ENCODE data around the gene LRRD1. TPM values are rescaled to one million over a fixed set of nuclear protein-coding genes. Genes with fewer than 3 reads are reported as not detected.
"Not testable (repeated sequence)": the region's sequence is repeated elsewhere in the genome, so short reads cannot be mapped to it uniquely, and the experiment has no call there.

Gene LRRD1
- total and polyA plus RNA-seq, 9 donors: 0.11 to 0.64 (median 0.31) TPM

DNA sequence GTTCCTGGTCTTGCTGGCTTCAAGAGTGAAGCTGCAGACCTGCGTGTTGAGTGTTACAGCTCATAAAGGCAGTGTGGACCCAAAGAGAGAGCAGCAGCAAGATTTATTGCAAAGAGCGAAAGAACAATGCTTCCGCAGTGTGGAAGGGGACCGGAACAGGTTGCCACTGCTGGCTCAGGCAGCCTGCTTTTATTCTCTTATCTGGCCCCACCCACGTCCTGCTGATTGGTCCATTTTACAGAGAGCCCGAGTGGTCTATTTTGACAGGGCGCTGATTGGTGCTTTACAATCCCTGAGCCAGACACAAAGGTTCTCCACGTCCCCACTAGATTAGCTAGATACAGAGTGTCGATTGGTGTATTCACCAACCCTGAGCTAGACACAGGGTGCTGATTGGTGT is 36.2 kb downstream of the LRRD1 start:
- H3K27ac ChIP-seq (ENCODE audit: low read length); DNase-seq; H3K9me3 ChIP-seq (replicated peaks; ENCODE audit: control insufficient read depth, low read depth, low read length); H3K36me3 ChIP-seq (ENCODE audit: control insufficient read depth, insufficient read depth, low read length); H3K27me3 ChIP-seq (ENCODE audit: control insufficient read depth, insufficient read depth, low read length); H3K4me3 ChIP-seq (ENCODE audit: low read length); H3K4me1 ChIP-seq (ENCODE audit: control insufficient read depth, insufficient read depth, low read length): not testable (repeated sequence)
- WGBS (ENCODE audit: insufficient coverage): 88% methylated on average over 6 of the region's 9 CpGs

GRCh38 chr7:92141161-92141560 is 37.8 kb downstream of the LRRD1 start:
- no peak for DNase-seq
- H3K4me3 ChIP-seq (ENCODE audit: low read length): no peak overlapping the region
- H3K36me3 ChIP-seq (ENCODE audit: control insufficient read depth, insufficient read depth, low read length): no peaks in the 10 kb centered on the region
- no peaks in the 10 kb centered on the region for H3K4me1 ChIP-seq (ENCODE audit: control insufficient read depth, insufficient read depth, low read length)
- no peaks in the 10 kb centered on the region for H3K9me3 ChIP-seq (replicated peaks; ENCODE audit: control insufficient read depth, low read depth, low read length)
- WGBS (ENCODE audit: insufficient coverage): no CpG with 5 or more reads among the region's 7 CpGs
- no peaks in the 10 kb centered on the region for H3K27me3 ChIP-seq (ENCODE audit: control insufficient read depth, insufficient read depth, low read length)
- H3K27ac ChIP-seq (ENCODE audit: low read length): no peak overlapping the region

- Histone ChIP-seq H3K4me3 (ENCODE audit: low read length) (no peak overlapping the region), H3K27ac (ENCODE audit: low read length) (no peak overlapping the region), H3K4me1 (ENCODE audit: control insufficient read depth, insufficient read depth, low read length) (peaks cover 12% of the 10 kb centered on the region), H3K27me3 (ENCODE audit: control insufficient read depth, insufficient read depth, low read length) (no peaks in the 10 kb centered on the region), H3K9me3 (replicated peaks; ENCODE audit: control insufficient read depth, low read depth, low read length) (no peaks in the 10 kb centered on the region), H3K36me3 (ENCODE audit: control insufficient read depth, insufficient read depth, low read length) (no peaks in the 10 kb centered on the region)
- WGBS (ENCODE audit: insufficient coverage): no CpG with 5 or more reads among the region's 2 CpGs
- DNase-seq: no peak
These were observed 41.4 kb downstream of the LRRD1 start for GRCh38 chr7:92137557-92137956.

GRCh38 chr7:92135052-92135889 is 43.7 kb downstream of the LRRD1 start:
- DNase-seq: peak; percentile 67
- Histone ChIP-seq H3K36me3 (ENCODE audit: control insufficient read depth, insufficient read depth, low read length) (peaks cover 4% of the 10 kb centered on the region), H3K4me1 (ENCODE audit: control insufficient read depth, insufficient read depth, low read length) (peaks cover 12% of the 10 kb centered on the region), H3K27ac (ENCODE audit: low read length) (peak overlapping the region; percentile 97), H3K27me3 (ENCODE audit: control insufficient read depth, insufficient read depth, low read length) (no peaks in the 10 kb centered on the region), H3K4me3 (ENCODE audit: low read length) (peak overlapping the region; percentile 95), H3K9me3 (replicated peaks; ENCODE audit: control insufficient read depth, low read depth, low read length) (no peaks in the 10 kb centered on the region)
- WGBS (ENCODE audit: insufficient coverage): 11% methylated on average over 10 of the region's 21 CpGs

DNA sequence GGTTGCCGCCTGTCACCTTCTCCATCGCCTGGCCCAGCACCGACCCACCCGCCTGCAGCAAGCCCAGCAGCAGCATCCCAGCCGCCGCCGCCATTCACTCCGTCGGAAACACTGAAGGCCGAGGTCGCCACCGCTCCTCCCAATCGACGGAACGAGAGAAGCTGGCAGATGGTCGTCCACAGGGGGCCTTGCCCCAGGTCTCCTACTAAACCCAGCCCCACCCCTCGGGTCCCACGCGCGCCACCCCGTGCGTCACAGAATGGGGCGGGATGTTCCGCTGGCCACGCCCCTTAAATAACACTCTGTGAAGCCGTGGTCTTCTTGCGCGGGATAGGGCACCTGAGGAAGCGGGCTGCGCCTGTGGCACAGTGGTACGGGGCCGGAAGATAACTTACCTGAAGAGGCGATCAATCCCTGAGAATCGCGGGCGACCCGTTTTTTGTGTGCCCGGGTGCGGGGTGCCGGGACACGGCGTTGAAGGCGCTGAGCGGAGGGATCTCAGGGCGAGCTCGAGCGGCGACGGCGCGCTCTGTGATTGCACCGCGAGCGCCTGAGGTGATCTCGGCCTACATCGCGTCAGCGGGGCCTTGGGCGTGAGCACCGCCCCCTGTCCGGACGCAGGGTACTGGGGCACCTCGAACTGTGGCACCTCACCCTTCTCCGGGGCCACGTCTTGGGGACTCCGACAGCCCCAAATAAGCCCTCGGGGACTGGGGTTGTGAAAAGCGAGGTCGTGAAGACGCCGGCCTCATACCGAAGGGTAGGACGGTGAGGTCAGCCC is 44.5 kb downstream of the LRRD1 start, which contains the start of gene CYP51A1:
Gene CYP51A1, minus strand, starts transcription at position 207 of the 781 bp plus-strand sequence. Its CDS starts 113 bp downstream, at position 94.
- peak within 1 kb of the TSS; percentile 97 for H3K27ac ChIP-seq (ENCODE audit: low read length)
- DNase-seq: peak; percentile 98
- H3K27me3 ChIP-seq (ENCODE audit: control insufficient read depth, insufficient read depth, low read length): no peaks in the 10 kb centered on the region
- H3K36me3 ChIP-seq (ENCODE audit: control insufficient read depth, insufficient read depth, low read length): peaks cover 7% of the 10 kb centered on the region
- H3K9me3 ChIP-seq (replicated peaks; ENCODE audit: control insufficient read depth, low read depth, low read length): no peaks in the 10 kb centered on the region
- under 1% methylated on average over 56 of the region's 73 CpGs for WGBS (ENCODE audit: insufficient coverage)
- H3K4me3 ChIP-seq (ENCODE audit: low read length): peak within 1 kb of the TSS; percentile 95
- H3K4me1 ChIP-seq (ENCODE audit: control insufficient read depth, insufficient read depth, low read length): peaks cover 12% of the 10 kb centered on the region

GRCh38 chr7:92133737-92134270 is 45.1 kb downstream of the LRRD1 start:
- 0% methylated on average over 42 of the region's 42 CpGs for WGBS (ENCODE audit: insufficient coverage)
- Histone ChIP-seq H3K4me3 (ENCODE audit: low read length) (peak overlapping the region; percentile 95), H3K27me3 (ENCODE audit: control insufficient read depth, insufficient read depth, low read length) (no peaks in the 10 kb centered on the region), H3K27ac (ENCODE audit: low read length) (peak overlapping the region; percentile 97), H3K36me3 (ENCODE audit: control insufficient read depth, insufficient read depth, low read length) (peaks cover 8% of the 10 kb centered on the region), H3K4me1 (ENCODE audit: control insufficient read depth, insufficient read depth, low read length) (peaks cover 12% of the 10 kb centered on the region), H3K9me3 (replicated peaks; ENCODE audit: control insufficient read depth, low read depth, low read length) (no peaks in the 10 kb centered on the region)
- peak; percentile 80 for DNase-seq

DNA sequence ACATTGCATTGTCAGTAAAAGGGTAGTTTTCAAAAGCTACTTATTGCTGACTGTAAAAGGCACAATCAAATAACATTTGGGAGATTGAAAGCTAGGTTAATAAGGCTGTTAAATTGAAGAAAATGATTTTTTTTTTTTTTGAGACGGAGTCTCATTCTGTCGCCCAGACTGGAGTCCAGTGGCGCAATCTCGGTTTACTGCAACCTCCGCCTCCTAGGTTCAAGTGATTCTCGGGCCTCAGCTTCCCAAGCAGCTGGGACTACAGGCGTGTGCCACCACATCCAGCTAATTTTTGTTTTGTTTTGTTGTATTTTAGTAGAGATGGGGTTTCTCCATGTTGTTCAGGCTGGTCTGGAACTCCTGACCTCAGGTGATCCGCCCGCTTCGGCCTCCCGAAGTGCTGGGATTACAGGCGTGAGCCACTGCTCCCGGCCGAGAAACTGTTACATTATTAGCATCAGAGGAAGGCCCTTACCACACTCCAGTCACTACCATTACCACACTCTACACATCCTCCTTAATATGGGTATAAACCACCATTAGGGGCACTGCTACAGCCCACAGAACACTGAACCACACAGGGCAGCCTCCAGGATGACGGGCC is 45.7 kb downstream of the LRRD1 start:
- Histone ChIP-seq H3K4me3 (ENCODE audit: low read length) (peak overlapping the region; percentile 95), H3K27ac (ENCODE audit: low read length) (peak overlapping the region; percentile 97)

DNA sequence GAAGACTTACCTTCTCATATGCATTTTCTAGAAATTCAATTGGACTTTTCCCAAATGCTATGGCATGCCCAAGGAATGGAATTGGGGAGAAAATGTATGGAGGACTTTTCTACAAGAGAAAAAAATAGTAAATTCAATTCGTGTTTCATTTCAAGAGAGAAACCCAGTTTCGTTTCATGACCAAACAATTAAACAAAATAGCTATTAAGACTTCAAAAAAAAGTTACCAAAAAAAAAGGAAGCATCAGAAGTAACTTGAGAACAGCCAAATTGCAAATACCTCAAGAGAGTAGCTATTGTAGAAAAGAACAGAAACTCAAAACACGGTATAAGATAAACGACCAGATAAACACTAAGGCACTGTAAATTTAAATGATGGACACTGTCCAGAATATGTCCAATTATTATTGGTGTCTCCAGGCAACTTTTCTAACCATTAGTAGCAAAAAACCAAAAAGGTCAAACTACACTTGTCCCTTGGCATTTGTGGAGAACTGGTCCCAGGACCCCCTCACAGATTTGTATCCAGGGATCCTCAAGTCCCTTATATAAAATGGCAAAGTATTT is 47.1 kb downstream of the LRRD1 start:
- no CpG with 5 or more reads among the region's 4 CpGs for WGBS (ENCODE audit: insufficient coverage)
- no peak overlapping the region for H3K4me3 ChIP-seq (ENCODE audit: low read length)

More for the DNA sequence above, 45.7 kb downstream of the LRRD1 start:
- peaks cover 12% of the 10 kb centered on the region for H3K4me1 ChIP-seq (ENCODE audit: control insufficient read depth, insufficient read depth, low read length)
- DNase-seq: no peak
- no peaks in the 10 kb centered on the region for H3K27me3 ChIP-seq (ENCODE audit: control insufficient read depth, insufficient read depth, low read length)
- 3% methylated on average over 4 of the region's 15 CpGs for WGBS (ENCODE audit: insufficient coverage)
- H3K36me3 ChIP-seq (ENCODE audit: control insufficient read depth, insufficient read depth, low read length): peaks cover 13% of the 10 kb centered on the region
- no peaks in the 10 kb centered on the region for H3K9me3 ChIP-seq (replicated peaks; ENCODE audit: control insufficient read depth, low read depth, low read length)

GRCh38 chr7:92131093-92131492 is 47.8 kb downstream of the LRRD1 start:
- no peak for DNase-seq
- Histone ChIP-seq H3K36me3 (ENCODE audit: control insufficient read depth, insufficient read depth, low read length) (peaks cover 18% of the 10 kb centered on the region), H3K4me3 (ENCODE audit: low read length) (no peak overlapping the region), H3K27me3 (ENCODE audit: control insufficient read depth, insufficient read depth, low read length) (no peaks in the 10 kb centered on the region), H3K9me3 (replicated peaks; ENCODE audit: control insufficient read depth, low read depth, low read length) (no peaks in the 10 kb centered on the region), H3K4me1 (ENCODE audit: control insufficient read depth, insufficient read depth, low read length) (peaks cover 12% of the 10 kb centered on the region), H3K27ac (ENCODE audit: low read length) (no peak overlapping the region)
- WGBS (ENCODE audit: insufficient coverage): 86% methylated on average over 5 of the region's 5 CpGs

More for the DNA sequence above, 47.1 kb downstream of the LRRD1 start:
- no peaks in the 10 kb centered on the region for H3K9me3 ChIP-seq (replicated peaks; ENCODE audit: control insufficient read depth, low read depth, low read length)
- H3K4me1 ChIP-seq (ENCODE audit: control insufficient read depth, insufficient read depth, low read length): peaks cover 12% of the 10 kb centered on the region
- DNase-seq: no peak
- no peaks in the 10 kb centered on the region for H3K27me3 ChIP-seq (ENCODE audit: control insufficient read depth, insufficient read depth, low read length)
- H3K27ac ChIP-seq (ENCODE audit: low read length): no peak overlapping the region
- H3K36me3 ChIP-seq (ENCODE audit: control insufficient read depth, insufficient read depth, low read length): peaks cover 17% of the 10 kb centered on the region

Measured in muscle of leg (tissue), 11 donors.